NCI-H526 treated with DMSO at 0.1 percent for 48 hours (cell line): ENCODE measurements around the gene CATSPER3.
A peak's percentile ranks its signal among the peaks of the same experiment; 100 is the strongest.

Experiments used
- DNase-seq: peaks from one replicate; lab custom pipeline; 2025; lab: John Stamatoyannopoulos, UW

Gene CATSPER3

DNA sequence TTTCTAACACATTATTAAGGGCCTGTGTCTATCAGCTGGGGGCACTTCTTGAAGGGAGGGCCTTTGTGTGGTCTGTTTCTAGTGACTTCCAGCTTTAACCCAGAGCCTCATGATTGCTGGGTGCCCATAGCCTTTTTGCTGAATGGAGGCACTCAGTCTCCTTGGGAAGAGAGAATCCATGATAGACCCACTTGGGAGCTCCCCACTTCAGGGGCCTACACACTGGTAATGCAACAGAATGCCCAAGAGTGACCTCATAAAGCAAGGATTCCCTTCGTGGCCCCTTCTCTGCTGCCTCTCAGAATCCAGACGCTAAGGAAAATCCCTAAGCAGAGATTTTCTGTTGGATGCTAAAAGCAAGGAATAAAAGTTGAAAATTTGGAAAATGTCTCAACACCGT lies at the start of gene CATSPER3:
CATSPER3 (plus strand) TSS at position 301 of the 400 bp plus-strand sequence; CDS start at position 386, 85 bp downstream.
- DNase-seq: no peak

DNA sequence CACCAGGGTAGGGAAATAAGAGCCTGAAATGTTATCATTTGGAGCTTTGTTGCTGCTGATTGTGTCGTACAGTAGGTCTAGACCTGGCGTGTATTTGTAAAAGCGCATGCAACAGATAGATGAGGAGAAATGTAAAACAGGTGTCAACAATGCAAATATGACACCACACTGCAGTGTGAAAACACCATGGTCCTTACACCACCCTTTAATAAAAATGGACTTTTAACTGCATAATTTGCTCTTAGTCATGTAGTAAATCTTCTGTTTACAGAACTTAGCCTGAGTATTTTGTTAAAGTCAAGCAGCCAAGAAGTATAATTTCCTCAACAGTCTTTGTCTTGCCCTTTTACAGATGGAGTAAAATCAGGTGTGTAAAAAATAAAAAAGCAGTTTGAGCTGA lies 48.8 kb upstream of the CATSPER3 start:
- DNase-seq: peak; percentile 8

DNA sequence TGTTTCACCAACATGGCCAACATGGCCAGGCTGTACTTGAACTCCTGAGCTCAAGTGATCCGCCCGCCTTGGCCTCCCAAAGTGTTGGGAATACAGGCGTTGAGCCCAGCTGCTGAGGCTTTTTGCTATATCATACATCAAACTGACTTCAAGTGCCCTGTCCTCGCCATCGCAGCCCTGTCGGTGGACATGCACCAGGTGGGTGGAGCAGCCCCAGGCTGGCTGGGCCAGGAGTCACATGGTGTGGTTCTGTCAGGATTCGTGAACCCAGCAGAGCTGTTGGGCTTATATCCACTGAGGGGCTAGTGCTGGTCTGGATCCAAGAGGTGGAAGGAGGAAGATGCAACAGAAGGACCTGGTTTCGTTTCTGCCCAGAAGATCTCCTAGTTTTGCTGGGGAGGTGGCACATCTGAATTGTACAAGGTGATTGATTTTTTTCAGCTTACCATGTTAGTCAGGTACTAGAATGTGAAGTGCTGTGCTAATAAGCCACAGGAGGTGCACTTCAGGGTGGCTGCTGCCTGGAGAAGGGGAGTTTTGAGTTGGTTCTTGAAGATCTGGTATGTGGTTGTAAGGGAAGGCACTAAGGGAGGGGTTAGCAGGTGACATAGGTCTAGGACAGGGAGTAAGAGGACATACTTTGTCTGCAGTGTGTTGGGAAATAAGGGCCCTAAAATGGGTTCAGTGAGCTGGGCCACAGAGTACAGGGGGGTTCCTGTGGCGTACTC lies 46.7 kb upstream of the CATSPER3 start:
- no peak for DNase-seq

DNA sequence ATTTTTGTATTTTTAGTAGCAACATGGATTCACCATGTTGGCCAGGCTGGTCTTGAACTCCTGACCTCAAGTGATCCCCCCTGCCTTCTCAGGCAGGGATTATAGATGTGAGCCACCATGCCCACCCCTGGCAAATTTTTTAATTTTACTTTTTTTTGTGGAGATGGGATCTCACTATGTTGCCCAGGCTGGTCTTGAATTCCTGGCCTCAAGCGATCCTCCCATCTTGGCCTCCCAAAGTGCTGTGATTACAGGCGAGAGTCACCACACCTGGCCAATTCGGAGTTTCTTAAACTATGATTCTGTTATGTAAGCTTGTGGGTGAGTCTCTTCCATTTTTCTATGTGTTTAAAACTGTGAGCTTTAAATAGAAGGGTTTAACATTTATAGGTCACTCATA lies 35.2 kb upstream of the CATSPER3 start:
- DNase-seq: no peak

- no peak for DNase-seq
These were observed 33.5 kb upstream of the CATSPER3 start for GRCh38 chr5:134934202-134934601.

DNA sequence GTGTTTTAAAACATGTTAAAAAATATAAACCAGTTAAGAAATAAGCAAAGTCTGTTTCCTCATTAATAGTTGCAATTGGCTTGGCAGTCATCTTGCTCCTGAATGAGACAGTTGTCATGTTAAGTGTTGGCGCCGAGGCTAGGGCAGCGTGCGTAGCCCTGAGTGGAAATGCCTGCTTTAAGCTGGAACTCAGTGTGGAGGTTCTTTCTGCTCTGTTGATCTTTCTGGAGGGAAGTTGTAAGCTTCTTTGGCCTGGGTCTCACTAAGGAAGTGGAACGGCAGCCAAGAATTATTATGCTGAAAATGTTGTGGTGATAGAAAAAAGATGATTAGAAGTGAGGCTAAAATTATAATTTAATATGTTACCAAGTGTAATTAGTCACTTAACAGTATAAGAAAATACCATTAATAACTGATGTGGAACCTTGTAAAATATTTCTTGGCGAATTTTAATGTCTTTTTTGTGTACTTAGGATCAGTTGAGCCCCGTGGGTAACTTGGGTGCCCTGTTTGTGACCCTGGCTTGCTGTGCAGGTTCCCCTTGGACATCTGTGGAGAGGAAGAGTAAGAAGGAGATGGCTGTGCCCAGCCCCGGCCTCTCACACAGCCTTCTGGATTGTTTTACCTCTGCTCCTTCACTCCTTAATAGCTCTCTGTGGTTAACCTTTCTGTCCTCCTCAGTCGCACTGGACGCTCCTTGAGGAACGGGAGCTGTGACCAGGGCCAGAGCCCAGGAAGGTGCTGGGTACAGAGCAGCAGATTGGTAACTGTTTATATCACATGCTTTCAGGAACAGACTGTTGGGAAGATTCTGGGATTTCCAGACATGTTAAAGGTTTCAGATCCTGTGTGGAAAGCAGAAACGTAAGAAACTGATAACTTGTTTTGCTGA lies 31.8 kb upstream of the CATSPER3 start:
- DNase-seq: no peak

DNA sequence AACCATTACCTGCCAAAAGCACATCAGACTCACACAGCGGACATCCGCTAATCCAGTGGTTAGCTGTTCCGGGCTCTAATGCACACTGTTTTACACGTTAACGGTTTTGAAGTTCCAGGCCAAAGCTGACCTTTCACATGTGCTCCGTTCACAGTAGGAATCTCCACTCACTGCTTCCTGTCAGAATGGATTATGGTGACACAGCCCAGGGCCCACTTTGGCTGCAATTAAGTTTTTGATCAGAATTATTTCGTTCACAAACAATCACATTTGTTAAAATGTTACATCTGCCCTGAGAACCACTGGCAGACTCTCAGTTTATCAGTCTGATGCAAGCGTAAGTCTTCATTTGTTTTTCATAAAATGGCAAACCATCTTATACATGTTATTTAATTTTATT lies 30.2 kb upstream of the CATSPER3 start:
- DNase-seq: no peak

DNA sequence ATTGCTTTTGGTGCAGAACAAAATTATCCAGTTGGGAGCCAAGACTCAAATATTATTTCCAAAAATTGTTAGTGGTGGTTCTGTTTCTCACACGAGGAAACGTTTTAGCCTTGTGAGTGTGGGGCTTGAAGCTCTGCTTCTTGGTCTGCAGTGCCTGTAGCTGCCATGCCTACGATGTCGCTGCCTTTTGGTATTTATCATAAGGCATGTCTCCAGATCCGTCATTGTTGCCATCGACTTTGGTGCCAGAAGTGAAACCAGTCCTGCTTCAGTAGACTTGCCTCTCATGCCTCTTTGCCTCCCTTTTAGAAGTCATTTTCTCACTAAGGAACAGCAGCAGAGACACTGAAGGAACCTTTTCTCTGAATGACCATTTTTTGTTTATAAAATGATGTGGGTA lies 29.7 kb upstream of the CATSPER3 start:
- DNase-seq: no peak

DNA sequence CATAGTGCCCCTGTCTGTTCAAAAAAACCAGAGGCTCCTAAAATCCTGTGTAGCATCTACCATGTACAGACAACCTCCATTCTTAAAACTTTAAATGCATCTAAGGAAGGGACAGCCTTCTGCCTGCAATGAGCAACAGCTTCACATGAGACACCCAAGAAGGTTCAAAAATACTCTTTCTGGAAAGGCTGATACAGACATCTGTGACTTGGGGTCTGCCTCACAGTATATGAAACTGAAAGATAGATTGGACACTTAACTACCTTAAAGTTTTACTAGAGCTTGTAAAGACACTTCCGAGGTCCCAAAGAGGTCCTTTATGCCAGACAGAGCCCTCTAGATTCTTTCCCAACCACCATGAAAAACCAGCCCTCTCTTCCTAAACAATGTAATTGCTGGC lies 28.2 kb upstream of the CATSPER3 start:
- DNase-seq: no peak

- DNase-seq: no peak
These were observed 24.2 kb upstream of the CATSPER3 start for GRCh38 chr5:134943547-134943946.

DNA sequence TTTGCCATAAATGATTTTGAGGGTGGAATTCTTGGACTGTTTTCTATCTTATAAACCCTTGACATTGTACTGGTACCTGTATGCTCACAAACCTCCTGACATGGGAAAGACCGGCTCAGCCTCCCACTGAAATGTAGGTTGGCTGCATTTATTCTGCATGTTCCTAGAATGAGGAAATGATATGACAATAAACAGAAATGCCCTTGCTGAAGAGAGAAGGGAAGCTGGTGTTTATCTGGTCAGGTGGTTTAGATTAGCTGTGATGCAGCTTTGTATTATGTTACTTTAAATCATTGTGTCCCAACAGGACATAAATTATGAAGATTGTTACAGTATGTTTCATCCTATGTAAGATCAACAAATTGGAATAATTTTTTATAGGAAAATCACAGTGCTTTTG lies 23.1 kb upstream of the CATSPER3 start:
- no peak for DNase-seq

- no peak for DNase-seq
These were observed 22.7 kb upstream of the CATSPER3 start for GRCh38 chr5:134945041-134945440.

- no peak for DNase-seq
These were observed 18.8 kb upstream of the CATSPER3 start for GRCh38 chr5:134948911-134949310.

- DNase-seq: no peak
These were observed 18.4 kb upstream of the CATSPER3 start for GRCh38 chr5:134949316-134949715.

DNA sequence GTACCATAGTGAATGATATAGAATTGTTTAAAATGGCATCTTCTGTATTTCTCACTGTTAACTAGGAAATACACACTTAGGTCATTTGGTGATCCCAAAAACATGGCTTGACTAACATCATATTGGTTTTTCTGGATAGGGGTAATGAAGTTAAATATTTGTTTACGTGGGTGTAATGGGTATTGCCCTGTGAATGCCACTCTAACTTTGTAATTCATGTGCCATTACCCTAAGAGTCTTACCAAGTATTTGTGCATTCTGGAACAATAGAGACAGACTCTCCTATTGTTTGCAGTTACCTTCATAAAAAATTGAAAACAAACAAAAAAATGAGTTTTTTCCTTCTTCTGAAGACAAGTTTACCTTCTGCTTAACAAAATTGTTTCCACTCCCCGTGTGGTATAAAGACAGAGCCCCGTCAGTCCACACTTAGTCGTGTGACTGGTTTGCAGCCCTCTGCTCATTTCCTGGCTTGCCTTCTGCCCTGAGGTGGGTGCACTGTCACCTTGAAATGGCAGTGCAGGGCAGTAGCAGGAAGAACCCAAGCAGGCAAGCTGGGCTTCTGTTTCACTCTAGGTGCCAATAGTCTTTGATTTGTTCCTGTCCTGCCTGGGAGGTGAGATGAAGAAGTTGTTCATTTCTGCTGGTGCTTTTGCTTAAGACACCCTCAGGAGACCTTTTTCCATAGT lies 9.6 kb upstream of the CATSPER3 start:
- DNase-seq: no peak

DNA sequence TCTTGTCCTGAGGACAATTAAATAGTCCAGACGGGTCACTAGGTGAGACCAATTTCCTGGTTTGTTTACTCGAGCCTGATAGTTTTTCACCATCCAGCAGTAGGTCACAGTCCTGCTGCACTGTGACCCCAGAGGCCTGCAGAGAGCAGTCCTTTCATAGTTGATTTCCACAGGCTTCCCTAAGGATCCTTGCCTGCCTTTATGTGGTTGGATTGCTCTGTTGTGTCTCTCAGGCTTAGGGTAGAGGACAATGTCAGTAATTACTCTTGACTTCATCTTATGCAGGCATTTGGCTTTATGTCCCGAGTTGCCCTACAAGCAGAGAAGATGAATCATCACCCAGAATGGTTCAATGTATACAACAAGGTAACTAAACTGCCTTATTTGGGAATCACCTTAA lies 9.0 kb upstream of the CATSPER3 start:
- DNase-seq: no peak

- no peak for DNase-seq
These were observed 4.6 kb upstream of the CATSPER3 start for GRCh38 chr5:134963098-134963497.

- DNase-seq: no peak
These were observed 3.1 kb upstream of the CATSPER3 start for GRCh38 chr5:134964359-134965270.

DNA sequence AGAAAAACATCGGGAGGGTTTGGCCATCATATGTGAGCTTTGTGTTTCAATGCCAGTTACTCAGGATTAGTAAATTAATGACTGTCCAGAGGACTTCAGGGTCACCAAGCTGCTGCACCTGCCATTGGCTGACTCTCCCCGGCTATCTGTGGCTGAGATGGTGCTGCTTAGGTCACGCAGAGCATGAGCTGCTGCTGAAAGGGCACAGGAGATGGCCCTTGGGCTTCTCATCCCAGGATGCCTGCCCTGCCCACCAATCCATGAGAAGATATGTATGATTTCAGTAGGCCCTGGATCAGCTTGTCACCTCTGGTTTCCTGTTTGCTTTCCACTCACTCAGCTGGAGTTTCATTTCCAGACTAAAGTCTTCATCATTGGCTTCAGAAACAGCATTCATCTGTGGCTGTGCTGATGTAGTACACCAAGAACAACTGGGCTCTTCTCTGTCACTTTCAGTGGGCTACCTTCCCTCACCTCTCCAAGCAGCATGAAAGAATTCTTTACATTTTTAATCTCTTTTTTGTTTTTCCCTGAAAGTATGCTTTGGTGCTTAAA lies 2.4 kb upstream of the CATSPER3 start:
- DNase-seq: no peak

DNA sequence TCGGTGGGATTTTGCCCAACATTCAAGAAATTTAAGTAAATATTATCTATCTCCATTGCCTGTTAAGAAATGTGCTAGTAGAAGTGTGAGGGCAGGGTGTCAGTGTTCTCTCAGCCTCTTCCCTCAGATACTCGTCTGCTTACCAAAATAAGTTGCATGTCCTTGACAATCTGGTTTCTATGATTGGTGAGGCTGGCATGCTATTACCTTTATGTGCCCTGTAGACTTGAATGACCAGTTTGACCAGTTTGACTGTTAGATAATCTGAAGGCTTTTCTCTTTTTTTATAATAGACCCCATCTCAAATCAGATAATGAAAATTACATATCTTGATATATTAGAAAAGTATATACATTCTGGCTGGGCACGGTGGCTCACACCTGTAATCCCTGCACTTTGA lies 348 bp downstream of the CATSPER3 start:
- peak; percentile 6 for DNase-seq

DNA sequence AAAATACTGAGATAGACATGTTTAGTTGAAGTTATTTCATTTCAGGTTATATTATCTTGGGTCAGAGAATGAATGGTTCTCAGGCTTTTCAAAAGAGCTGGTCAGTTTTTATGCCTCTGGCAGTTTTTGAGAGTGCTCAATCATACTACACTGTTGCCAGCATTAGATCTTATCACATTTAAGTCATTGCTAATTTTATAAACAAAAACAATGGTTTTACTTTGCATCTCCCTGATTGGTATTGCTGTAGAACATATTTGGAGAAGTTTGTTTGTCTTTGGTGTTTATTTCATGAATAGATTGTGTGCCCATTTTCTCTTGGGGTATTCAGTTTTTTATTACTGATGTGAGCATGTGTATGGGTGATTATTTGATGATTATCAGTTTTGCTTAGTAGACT lies 1.5 kb downstream of the CATSPER3 start:
- DNase-seq: peak; percentile 4
